ENCODE data around the gene ABLIM3.

DNA sequence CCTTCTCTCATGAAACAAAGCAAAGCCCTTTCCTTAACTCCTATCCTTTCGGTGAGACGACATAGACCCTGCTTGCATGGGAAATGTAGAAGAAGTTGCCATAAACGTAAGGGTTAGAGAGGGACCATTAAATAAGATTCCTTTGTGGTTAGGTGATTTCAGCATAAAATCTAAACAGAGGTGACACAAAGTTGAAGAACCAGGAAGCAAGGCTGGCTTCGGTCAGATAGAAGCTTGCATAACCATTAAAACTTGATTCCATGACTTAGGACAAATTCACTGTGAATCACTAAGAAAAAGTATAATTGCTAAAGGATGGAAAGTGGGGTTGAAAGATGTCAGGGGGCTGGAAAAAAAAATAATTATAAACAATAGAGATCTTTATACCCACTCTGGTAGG is 30.9 kb upstream of the ABLIM3 start:
- TF ChIP-seq, protein P1, sequence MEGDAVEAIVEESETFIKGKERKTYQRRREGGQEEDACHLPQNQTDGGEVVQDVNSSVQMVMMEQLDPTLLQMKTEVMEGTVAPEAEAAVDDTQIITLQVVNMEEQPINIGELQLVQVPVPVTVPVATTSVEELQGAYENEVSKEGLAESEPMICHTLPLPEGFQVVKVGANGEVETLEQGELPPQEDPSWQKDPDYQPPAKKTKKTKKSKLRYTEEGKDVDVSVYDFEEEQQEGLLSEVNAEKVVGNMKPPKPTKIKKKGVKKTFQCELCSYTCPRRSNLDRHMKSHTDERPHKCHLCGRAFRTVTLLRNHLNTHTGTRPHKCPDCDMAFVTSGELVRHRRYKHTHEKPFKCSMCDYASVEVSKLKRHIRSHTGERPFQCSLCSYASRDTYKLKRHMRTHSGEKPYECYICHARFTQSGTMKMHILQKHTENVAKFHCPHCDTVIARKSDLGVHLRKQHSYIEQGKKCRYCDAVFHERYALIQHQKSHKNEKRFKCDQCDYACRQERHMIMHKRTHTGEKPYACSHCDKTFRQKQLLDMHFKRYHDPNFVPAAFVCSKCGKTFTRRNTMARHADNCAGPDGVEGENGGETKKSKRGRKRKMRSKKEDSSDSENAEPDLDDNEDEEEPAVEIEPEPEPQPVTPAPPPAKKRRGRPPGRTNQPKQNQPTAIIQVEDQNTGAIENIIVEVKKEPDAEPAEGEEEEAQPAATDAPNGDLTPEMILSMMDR (IDR thresholded peaks at IDR 0.05; ENCODE audit: poor library complexity, severe bottlenecking), result no peak
- no peak for TF ChIP-seq EZH2 (IDR thresholded peaks at IDR 0.05; ENCODE audit: borderline replicate concordance, insufficient read depth, low read length, poor library complexity, severe bottlenecking)
- TF ChIP-seq TAF1 (IDR thresholded peaks at IDR 0.05; ENCODE audit: low read depth), result no peak
